Astrocyte of the cerebellum (primary cell): ENCODE measurements around the gene PXT1.

Experiments
- DNase-seq: peaks from one replicate; pipeline ENCODE4 v3.0.0-alpha.2; 2011; ENCODE audit warnings: low read depth
- H3K4me3 ChIP-seq: 2 replicates; pipeline ENCODE4 v1.5.1; 2011; ENCODE audit warnings: mild to moderate bottlenecking, low read depth, low read length, moderate library complexity
- in situ Hi-C: cut with HindIII; loops from 2 replicates; pipeline ENCODE4 v1.10.0; 2017; ENCODE audit warnings: low sequenced_read_pairs
- TF ChIP-seq, protein P1 (sequence below): IDR thresholded peaks from 2 replicates; pipeline ENCODE4 v1.5.1; 2012; ENCODE audit warnings: low read length, low read depth, moderate library complexity, mild to moderate bottlenecking; ENCODE audit errors: missing control alignments

The PXT1 gene, protein sequence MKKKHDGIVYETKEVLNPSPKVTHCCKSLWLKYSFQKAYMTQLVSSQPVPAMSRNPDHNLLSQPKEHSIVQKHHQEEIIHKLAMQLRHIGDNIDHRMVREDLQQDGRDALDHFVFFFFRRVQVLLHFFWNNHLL

DNA sequence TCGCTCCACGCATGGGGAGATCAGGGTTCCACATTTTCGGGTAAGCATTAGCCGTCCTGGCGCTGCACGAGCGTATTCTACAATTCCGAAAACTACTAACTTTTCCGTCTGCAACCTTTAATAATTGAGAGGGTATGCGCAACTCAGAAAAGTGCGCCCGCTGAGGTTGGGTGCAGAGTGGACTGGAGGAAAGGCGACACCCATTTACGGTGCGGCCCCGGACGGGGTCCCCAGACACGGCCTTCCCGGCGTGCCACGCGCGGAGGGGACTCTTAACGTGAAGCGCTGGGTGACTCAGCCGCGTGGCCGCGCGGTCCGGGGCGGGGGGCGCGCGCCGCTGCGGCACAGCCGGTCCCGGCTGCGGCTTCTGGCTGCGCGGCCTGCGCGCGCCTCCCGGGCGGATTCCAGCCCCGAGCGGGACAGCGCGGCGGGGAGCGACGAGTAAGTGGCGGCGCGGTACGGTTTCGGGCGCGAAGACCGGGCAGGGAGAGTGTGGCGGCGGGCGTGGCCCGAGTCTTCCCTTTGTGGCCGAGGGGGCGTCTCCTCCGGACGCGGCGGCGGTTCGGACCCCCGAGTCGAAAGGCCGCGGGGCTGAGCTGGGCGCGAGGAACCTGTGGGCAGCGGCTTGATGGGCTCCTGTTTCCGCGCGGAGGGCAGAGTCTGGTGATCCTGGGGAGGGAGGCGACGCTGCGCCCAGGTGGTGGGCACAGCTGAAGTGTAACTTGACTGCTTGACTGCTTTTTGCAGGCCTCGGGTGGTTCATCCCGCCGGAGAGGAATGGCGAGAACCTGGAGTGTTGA is at the start of gene PXT1, which contains the start of gene KCTD20:
Gene PXT1, minus strand, starts transcription at position 184 of the 800 bp plus-strand sequence. CDS start 16,772 bp downstream, outside the sequence.
Gene KCTD20, plus strand, starts transcription at position 330 of the 800 bp plus-strand sequence. CDS start 27,098 bp downstream, outside the sequence.
- peak within 1 kb of the TSS; percentile 88 for H3K4me3 ChIP-seq
- in situ Hi-C loops = no loop called here
- TF ChIP-seq, protein P1, sequence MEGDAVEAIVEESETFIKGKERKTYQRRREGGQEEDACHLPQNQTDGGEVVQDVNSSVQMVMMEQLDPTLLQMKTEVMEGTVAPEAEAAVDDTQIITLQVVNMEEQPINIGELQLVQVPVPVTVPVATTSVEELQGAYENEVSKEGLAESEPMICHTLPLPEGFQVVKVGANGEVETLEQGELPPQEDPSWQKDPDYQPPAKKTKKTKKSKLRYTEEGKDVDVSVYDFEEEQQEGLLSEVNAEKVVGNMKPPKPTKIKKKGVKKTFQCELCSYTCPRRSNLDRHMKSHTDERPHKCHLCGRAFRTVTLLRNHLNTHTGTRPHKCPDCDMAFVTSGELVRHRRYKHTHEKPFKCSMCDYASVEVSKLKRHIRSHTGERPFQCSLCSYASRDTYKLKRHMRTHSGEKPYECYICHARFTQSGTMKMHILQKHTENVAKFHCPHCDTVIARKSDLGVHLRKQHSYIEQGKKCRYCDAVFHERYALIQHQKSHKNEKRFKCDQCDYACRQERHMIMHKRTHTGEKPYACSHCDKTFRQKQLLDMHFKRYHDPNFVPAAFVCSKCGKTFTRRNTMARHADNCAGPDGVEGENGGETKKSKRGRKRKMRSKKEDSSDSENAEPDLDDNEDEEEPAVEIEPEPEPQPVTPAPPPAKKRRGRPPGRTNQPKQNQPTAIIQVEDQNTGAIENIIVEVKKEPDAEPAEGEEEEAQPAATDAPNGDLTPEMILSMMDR = no peak
- DNase-seq = peak; percentile 44

- TF ChIP-seq, protein P1 = no peak
- in situ Hi-C loops = no loop called here
- DNase-seq = no peak
- no peak overlapping the region for H3K4me3 ChIP-seq
These were observed 49.4 kb upstream of the PXT1 start for GRCh38 chr6:36492092-36492491.

GRCh38 chr6:36491378-36491965 is 48.8 kb upstream of the PXT1 start:
- TF ChIP-seq, protein P1 = no peak
- H3K4me3 ChIP-seq = no peak overlapping the region
- in situ Hi-C loops = no loop called here
- DNase-seq = no peak

DNA sequence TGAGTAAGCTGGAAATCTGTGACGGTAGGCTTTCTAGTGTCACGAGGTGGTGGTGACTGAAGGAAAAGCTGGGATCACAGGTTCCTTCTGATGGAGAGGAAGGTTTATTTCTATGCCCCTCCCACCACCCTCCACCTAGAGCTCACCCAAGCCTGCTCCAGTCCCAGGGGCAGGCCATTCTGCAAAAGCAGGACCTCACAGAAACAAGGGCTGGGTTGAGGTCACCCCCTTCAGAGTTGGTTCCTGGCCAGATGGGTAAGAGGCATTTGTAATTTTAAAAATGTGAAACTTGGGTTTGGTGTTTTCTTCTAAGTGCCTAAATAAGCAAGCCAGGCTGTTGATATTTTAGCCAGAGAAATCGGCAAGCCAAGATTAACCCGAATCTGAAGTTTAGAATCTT is 46.8 kb upstream of the PXT1 start:
- in situ Hi-C loops = no loop called here
- no peak for DNase-seq
- TF ChIP-seq, protein P1 = no peak
- no peak overlapping the region for H3K4me3 ChIP-seq

DNA sequence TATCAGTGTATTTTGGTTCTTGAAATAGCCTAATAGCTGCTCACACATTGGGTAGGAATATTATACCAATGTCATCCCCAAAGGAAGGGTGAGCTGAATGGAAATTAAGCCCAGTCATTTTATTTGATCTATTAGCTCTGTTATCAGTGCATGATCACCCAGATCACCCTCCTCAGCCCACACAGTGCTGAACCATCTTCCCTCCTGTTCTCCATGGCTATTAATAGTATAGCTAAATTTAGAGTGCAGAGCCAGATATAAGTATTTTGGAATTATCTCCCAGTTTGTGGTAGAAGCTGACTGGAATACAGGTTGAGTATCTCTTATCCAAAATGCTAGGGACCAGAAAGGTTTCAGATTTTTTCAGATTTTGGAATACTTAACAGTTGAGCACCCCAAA is 45.6 kb upstream of the PXT1 start:
- in situ Hi-C loops = no loop called here
- no peak for DNase-seq
- no peak overlapping the region for H3K4me3 ChIP-seq

GRCh38 chr6:36487698-36488097 is 45.0 kb upstream of the PXT1 start:
- TF ChIP-seq, protein P1 = no peak
- in situ Hi-C loops = no loop called here
- no peak overlapping the region for H3K4me3 ChIP-seq
- peak; percentile 68 for DNase-seq

More for the DNA sequence above, 45.6 kb upstream of the PXT1 start:
- TF ChIP-seq, protein P1 = no peak
